Hematopoietic multipotent progenitor cell treated with erythropoietin and hydrocortisone succinate and interleukin-3 and kit ligand, for 15 days (in vitro differentiated cells): Measurements from ENCODE around the gene SGIP1.
"Not testable (repeated sequence)": the region's sequence is repeated elsewhere in the genome, so short reads cannot be mapped to it uniquely, and the experiment has no call there.

Source experiments
- DNase-seq: peaks from one replicate; pipeline ENCODE4 v3.0.0-alpha.2; 2015; ENCODE audit warnings: low spot score

Gene SGIP1

DNA sequence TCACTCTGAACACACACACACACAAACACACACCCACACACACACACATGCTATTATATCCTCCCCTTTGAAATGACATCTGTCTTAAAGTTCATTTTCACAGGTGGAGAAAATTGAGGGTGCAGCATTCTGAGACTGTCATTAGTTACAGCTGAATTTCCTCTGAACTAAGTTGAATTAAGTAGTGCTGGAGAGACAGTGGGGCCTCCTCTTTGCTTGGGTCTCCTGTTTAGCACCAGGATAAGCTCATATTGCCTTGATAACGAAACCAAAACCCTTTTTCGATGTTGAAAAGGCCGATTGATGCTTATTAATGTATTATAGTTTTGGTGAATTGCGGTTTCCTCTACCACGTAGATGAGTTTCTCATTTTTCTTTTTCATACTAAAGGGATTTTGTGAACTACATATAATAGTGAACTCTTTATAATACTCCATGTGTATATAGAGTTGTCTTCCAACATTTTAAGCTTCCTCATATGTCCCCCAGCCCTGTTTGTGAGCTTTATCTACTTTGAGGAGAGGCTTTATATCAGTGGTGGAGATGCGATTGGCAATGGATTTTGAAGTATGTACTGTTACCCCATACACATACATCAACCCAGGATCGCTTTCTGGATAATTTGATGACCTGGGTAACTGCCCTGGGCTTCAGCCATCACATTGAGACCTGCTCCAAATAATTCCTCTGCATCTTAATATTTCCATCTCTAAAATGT, 235.7 kb downstream of the SGIP1 start:
- DNase-seq = no peak

DNA sequence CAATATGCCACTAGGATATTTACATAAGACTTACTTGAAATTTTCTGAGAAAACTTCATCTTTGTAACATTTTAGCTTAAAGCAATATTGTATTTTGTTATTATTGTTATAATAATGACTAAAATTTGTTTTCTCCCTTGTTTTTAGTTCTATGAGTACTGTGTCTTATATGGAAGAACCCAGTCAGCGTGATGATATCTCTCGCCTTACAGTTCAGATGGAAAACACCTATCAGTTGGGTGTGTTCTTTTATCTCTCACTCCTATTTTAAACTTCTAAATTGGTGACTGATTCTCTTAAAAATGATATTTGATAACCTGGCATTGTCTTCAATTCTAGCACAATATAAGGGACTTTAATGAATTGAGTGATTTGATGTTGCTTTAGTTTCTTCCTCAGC, 236.3 kb downstream of the SGIP1 start:
- no peak for DNase-seq

DNA sequence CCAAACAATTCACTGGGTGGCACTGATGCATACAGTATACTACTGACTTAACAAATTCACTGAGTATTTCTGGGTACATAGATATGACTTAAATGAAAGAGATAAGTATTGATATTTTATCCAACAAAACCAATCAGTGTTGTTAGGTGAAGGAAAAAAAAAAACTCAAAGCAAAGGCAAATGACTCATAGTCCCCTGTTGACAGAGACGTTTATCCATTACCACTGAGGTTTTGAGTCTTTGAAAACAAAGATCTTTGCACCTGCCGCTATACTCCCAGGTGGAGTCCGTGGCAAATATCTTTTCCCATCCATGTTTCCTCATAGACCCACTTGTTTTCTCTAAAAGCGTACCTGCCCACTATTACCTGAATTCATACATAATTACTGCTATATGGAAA, 236.7 kb downstream of the SGIP1 start:
- no peak for DNase-seq

- DNase-seq = no peak
Observed at GRCh38 chr1:66773227-66773626, 239.3 kb downstream of the SGIP1 start.

DNA sequence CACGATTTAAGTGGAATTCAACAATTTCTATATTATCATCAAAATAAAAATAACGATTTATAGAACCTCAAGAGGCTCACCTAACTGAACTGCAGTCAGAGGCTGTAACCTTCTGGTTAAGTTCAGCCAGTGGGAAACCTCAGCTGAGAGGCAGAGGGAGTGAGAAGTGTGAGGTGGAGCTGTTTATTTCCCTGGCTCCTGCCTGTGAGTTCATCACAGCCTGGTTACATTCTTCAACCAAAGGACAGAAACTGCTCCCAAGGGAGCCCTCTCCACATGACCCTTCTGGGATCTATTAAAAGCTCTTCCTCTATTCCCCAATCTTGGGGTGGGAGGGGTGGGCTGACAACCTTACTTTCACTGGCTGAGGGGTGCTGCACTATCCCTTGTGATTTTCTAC, 240.5 kb downstream of the SGIP1 start:
- no peak for DNase-seq

- no peak for DNase-seq
Observed at GRCh38 chr1:66775646-66776045, 241.7 kb downstream of the SGIP1 start.

DNA sequence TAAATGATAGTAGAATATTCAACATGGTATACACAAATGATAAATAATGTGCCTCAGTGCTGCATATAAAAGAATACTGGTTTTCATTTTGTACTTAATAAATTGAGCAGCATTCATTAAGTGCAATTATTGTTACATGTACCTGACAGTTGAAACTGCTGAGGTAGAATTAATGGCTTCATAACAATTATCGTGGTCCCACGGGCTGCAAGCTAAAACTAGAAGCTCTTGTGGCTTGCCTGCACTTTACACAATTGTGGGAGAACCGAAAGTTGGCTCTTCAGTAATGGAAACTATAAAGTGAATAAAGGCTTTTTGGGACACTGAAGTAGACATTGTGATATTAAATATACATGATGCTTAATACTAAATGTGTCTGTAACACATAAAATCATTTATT, 243.9 kb downstream of the SGIP1 start:
- DNase-seq = no peak

- DNase-seq = no peak
Observed at GRCh38 chr1:66778266-66778665, 244.3 kb downstream of the SGIP1 start.

DNA sequence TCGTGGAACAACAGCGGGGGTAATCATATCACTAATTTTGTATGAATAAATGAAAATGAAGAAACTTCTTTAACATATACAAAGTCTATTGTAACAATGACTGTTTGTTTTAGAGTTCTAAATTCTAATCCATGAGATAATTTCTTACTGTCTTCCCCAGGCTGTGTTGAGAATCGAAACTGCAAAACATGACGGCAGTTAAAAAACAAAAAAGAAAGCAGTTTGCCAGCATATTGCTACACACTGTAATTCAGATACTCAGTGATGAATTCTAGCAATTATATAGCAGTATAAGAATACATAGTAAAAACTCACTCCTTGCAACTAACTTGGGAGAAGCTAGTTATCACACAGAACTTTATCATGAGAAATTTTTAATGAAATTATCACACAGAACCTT, 245.0 kb downstream of the SGIP1 start:
- DNase-seq = no peak

DNA sequence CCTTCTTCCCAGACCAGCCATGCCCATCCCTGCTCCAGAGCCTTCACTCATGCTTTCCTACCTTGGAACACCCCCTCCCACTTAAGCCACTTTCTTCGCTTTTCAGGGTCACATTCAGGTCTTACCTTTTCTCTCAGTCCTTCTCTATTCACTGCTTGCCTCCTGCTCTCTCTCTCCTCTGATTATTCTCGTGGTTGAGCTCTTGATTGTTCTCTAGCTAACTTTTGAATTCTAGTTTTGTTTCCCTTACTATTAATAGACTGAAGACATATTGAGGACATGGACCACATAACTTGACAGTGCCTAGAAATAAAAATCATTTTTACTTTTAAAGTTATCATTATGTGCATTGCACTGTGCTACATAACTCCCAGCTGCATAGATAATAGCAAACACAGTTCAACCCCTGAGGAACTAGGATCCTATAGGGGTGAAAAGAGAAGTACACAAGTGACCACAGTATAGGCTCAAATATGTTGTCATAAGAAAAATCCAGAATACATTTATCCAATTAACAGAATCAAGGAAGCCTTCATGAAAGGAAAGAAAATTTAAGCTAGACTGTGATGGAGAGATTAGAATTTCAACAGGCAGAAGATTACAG, 245.6 kb downstream of the SGIP1 start:
- DNase-seq = no peak

DNA sequence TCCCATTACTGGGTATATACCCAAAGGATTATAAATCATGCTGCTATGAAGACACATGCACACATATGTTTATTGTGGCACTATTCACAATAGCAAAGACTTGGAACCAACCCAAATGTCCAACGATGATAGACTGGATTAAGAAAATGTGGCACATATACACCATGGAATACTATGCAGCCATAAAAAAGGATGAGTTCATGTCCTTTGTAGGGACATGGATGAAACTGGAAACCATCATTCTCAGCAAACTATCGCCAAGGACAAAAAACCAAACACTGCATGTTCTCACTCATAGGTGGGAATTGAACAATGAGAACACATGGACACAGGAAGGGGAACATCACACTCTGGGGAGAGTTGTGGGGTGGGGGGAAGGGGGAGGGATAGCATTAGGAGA, 251.8 kb downstream of the SGIP1 start:
- not testable (repeated sequence) for DNase-seq

DNA sequence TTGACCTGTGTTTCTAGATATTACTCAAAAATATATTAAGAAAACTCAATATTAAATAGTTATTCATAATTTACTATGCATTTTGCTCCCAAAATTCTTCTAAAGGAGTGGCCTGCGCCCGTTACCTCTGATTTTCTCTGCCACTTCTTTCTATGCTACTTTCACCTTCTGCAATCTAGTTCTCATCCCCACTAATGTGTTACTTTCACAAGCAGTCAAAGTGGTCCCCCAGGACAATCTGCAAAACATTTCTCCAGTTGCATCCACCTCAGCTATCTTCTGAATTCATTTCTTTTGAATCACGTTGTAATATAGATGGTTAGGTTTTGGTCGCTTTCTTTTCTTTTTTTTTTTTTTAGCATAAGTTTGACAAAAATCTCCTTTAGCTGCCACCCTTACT, 253.7 kb downstream of the SGIP1 start:
- DNase-seq = no peak

DNA sequence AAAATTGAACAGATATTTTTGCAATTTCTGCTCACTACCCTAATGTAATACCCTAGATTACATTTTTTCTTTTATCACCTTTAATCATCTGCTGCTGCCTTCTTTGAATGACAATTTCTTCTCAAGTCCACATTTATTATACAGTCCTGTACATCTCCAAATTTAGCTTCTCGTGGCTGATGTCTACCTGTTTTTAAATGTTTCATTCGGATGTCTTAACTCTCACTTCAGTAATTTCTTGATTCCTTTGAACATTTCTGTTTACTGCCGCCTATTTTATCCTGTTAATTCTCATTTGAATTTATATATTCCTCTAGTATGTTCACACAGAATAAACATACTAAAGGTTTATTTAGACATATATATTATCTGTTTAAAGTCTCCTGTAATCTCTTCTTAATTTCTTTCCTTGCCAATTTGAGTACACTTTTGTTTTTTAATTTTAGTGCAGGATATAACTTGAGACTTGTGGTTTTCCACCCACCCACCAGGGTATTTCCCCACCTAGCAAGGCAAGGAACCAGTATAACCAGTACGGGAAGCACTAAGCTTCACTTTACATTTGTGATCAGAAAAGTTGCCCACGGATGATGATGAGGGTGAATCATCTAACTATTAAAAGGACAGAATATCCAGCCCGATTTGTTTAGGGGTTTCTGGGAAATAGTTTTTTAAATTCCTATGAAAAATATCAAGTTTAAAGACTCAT, 254.4 kb downstream of the SGIP1 start:
- no peak for DNase-seq

DNA sequence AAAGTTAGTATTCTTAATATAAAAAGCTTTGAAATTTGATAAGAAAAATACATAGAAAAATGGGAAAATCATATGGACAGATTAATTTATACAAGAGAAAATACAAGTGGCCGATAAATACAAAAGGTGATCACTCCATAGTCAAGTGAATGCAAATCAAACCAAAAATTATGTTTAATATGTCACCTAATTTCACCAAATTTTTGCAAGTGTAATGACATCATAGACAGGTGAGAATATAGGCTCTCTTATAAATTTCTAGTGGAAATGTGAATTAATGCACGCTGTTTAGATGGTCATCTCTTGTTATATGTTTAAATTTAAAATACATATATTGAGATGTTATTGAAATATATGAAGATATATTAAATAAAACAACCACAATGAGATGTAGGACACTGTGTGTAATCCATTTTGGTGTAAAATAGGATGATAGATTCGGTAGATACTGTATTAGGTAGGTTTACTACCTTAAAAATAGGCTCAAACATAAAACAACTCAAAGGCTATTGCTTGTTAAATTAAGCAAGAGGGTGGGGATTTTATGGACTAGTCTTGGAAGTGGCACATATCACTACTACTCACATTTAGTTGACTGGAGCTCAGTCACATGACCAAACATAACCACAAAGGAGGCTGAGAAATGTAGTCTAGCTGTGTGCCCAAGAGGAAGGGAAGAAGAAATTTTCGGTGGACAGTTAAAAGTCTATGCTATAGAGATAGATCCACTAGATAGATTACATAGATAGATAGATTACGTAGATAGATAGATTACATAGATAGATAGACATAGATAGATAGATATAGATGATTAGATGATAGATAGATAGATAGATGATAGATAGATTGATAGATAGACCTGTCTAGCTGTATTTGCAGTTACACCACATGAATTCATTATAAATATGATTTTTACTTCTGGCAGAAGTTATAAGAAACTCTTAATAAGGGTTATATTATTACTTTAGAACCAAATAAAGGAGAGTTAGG, 258.0 kb downstream of the SGIP1 start:
- no peak for DNase-seq

DNA sequence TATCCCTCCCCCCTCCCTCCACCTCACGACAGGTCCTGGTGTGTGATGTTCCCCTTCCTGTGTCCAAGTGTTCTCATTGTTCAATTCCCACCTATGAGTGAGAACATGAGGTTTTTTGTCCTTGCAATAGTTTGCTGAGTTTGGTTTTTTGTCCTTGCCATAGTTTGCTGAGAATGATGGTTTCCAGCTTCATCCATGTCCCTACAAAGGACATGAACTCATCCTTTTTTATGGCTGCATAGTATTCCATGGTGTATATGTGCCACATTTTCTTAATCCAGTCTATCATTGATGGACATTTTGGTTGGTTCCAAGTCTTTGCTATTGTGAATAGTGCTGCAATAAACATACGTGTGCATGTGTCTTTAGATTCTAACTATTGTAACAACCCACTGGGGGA, 261.9 kb downstream of the SGIP1 start:
- not testable (repeated sequence) for DNase-seq
